HG02763 (cell line): ENCODE data around the gene DLL1.
A peak's percentile ranks its signal among the peaks of the same experiment; 100 is the strongest.

Experiments
- ATAC-seq: cut with Tn5 transposase; IDR thresholded peaks from one replicate; pipeline ENCODE4 v1.9.1; 2021; ENCODE audit warnings: mild to moderate bottlenecking, moderate library complexity; ENCODE audit not compliant: unreplicated experiment

DLL1 gene

GRCh38 chr6:170283212-170284081 is 7.4 kb downstream of the DLL1 start:
- ATAC-seq, result no peak

- ATAC-seq, result no peak
Measured at GRCh38 chr6:170282512-170283158, 8.2 kb downstream of the DLL1 start.

- no peak for ATAC-seq
Measured at GRCh38 chr6:170281331-170282292, 9.3 kb downstream of the DLL1 start.

GRCh38 chr6:170280689-170281045 is 10.2 kb downstream of the DLL1 start:
- peak; percentile 30 for ATAC-seq

- peak; percentile 47 for ATAC-seq
Measured at GRCh38 chr6:170279977-170280688, 10.7 kb downstream of the DLL1 start.

- ATAC-seq, result no peak
Measured at GRCh38 chr6:170279426-170279825, 11.5 kb downstream of the DLL1 start.

- ATAC-seq, result no peak
Measured at GRCh38 chr6:170278743-170279094, 12.2 kb downstream of the DLL1 start.

GRCh38 chr6:170277893-170278742 is 12.8 kb downstream of the DLL1 start:
- no peak for ATAC-seq

- no peak for ATAC-seq
Measured at GRCh38 chr6:170276369-170277057, 14.4 kb downstream of the DLL1 start.

- no peak for ATAC-seq
Measured at GRCh38 chr6:170274713-170275560, 15.9 kb downstream of the DLL1 start.

- no peak for ATAC-seq
Measured at GRCh38 chr6:170273681-170274080, 17.2 kb downstream of the DLL1 start.

GRCh38 chr6:170273191-170273590 is 17.7 kb downstream of the DLL1 start:
- no peak for ATAC-seq

- no peak for ATAC-seq
Measured at GRCh38 chr6:170272341-170273065, 18.4 kb downstream of the DLL1 start.

GRCh38 chr6:170271771-170272314 is 19.0 kb downstream of the DLL1 start:
- peak; percentile 97 for ATAC-seq

GRCh38 chr6:170270984-170271593 is 19.8 kb downstream of the DLL1 start:
- ATAC-seq, result no peak

GRCh38 chr6:170269846-170270541 is 20.9 kb downstream of the DLL1 start:
- no peak for ATAC-seq
